Measurements from ENCODE around the gene NRG2.

DNA sequence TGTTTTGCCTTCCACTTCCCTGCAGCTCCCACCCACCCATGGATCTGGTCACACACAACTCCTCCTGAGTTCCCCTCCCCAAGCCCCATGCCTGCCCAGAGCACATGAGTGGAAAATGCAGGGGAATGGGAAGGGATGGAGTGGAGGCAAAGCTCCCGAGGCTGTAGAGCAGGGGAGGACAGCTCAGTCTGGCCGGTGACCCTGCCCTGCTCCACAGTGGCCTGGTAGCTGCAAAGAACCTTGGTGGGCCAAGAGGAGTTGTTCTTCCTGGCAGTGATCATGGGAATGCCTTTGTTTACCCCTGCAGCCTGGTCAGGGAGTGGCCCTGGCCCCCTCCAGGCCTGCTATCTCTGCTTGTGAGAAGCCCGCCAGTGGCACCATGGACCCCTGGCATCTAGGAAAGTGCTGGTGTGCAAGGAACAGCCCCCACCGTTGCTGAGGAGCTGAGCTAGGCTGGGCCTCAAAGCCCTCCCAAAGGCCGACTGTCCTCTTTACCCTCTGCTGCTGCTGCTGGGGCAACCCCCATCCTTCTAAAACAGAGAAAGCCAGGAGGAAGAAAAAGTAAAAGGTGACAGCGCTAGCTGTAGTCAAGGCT, 187.1 kb downstream of the NRG2 start:
- TF ChIP-seq TOX (CRISPR knock-in tag; IDR thresholded peaks at IDR 0.05; ENCODE audit: borderline replicate concordance) (no peak), ARNTL (CRISPR knock-in tag; IDR thresholded peaks at IDR 0.05; ENCODE audit: borderline replicate concordance, low read depth) (no peak), RARB (CRISPR knock-in tag; IDR thresholded peaks at IDR 0.05) (no peak), PPARA (CRISPR knock-in tag; IDR thresholded peaks at IDR 0.05; ENCODE audit: borderline replicate concordance) (no peak), ESRRG (CRISPR knock-in tag; IDR thresholded peaks at IDR 0.05) (no peak)
- TF ChIP-seq, protein P1, sequence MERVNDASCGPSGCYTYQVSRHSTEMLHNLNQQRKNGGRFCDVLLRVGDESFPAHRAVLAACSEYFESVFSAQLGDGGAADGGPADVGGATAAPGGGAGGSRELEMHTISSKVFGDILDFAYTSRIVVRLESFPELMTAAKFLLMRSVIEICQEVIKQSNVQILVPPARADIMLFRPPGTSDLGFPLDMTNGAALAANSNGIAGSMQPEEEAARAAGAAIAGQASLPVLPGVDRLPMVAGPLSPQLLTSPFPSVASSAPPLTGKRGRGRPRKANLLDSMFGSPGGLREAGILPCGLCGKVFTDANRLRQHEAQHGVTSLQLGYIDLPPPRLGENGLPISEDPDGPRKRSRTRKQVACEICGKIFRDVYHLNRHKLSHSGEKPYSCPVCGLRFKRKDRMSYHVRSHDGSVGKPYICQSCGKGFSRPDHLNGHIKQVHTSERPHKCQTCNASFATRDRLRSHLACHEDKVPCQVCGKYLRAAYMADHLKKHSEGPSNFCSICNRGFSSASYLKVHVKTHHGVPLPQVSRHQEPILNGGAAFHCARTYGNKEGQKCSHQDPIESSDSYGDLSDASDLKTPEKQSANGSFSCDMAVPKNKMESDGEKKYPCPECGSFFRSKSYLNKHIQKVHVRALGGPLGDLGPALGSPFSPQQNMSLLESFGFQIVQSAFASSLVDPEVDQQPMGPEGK (CRISPR knock-in tag; IDR thresholded peaks at IDR 0.05; ENCODE audit: borderline replicate concordance), result no peak
- TF ChIP-seq, protein P2, sequence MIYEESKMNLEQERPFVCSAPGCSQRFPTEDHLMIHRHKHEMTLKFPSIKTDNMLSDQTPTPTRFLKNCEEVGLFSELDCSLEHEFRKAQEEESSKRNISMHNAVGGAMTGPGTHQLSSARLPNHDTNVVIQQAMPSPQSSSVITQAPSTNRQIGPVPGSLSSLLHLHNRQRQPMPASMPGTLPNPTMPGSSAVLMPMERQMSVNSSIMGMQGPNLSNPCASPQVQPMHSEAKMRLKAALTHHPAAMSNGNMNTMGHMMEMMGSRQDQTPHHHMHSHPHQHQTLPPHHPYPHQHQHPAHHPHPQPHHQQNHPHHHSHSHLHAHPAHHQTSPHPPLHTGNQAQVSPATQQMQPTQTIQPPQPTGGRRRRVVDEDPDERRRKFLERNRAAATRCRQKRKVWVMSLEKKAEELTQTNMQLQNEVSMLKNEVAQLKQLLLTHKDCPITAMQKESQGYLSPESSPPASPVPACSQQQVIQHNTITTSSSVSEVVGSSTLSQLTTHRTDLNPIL (CRISPR knock-in tag; IDR thresholded peaks at IDR 0.05; ENCODE audit: low read depth), result no peak
